K562 (cell line): ENCODE data around the gene TMOD2. TPM values are rescaled to one million over a fixed set of nuclear protein-coding genes. Genes with fewer than 3 reads are reported as not detected.

Experiments
- ARID1B ChIP-seq: fragments of 450-650 bp; IDR thresholded peaks from 2 replicates; pipeline ENCODE4 v1.6.1; 2016; ENCODE audit warnings: antibody characterized with exemption, mild to moderate bottlenecking, inconsistent platforms
- ATF7 ChIP-seq: fragments of 450-650 bp; IDR thresholded peaks from 2 replicates; pipeline ENCODE4 v1.7.1; 2014; ENCODE audit warnings: mild to moderate bottlenecking, moderate library complexity
- CEBPB ChIP-seq: fragments of 450-650 bp; IDR thresholded peaks from 2 replicates; pipeline ENCODE4 v1.6.1; 2016; ENCODE audit warnings: missing genetic modification characterization, missing compliant biosample characterization
- ESRRA ChIP-seq: fragments of 450-650 bp; IDR thresholded peaks from 2 replicates; pipeline ENCODE4 v1.6.1; 2014; ENCODE audit warnings: low read depth, mild to moderate bottlenecking, moderate library complexity, borderline replicate concordance
- ETV5 ChIP-seq: sonication (generic); formaldehyde crosslinking; IDR thresholded peaks from 2 replicates; pipeline ENCODE4 v1.4.0; 2020; ENCODE audit warnings: low read depth, mild to moderate bottlenecking, missing genetic modification reagents
- FIP1L1 ChIP-seq: fragments of 200-400 bp; formaldehyde crosslinking; IDR thresholded peaks from 2 replicates; pipeline ENCODE4 v1.6.1; 2018; ENCODE audit warnings: mild to moderate bottlenecking, low read depth, low read length; ENCODE audit not compliant: poor library complexity, severe bottlenecking
- GATAD2A ChIP-seq: fragments of 450-650 bp; IDR thresholded peaks from 2 replicates; pipeline ENCODE4 v1.6.1; 2017
- GTF2A2 ChIP-seq: IDR thresholded peaks from 2 replicates; pipeline ENCODE4 v1.6.1; 2016; ENCODE audit warnings: mild to moderate bottlenecking, missing genetic modification characterization, missing compliant biosample characterization
- KAT2B ChIP-seq: IDR thresholded peaks from one replicate; pipeline ENCODE4 v1.6.1; 2012; ENCODE audit warnings: low read depth, mild to moderate bottlenecking, control low read depth, inconsistent platforms, low read length, moderate library complexity
- KLF10 ChIP-seq: fragments of 250-450 bp; sonication (Bioruptor Pico); IDR thresholded peaks from 2 replicates; pipeline ENCODE4 v1.6.1; 2021; ENCODE audit warnings: matching md5 sums
- LEF1 ChIP-seq: fragments of 450-650 bp; IDR thresholded peaks from 2 replicates; pipeline ENCODE4 v1.6.1; 2016; ENCODE audit warnings: mild to moderate bottlenecking
- MYNN ChIP-seq, 2 experiments: sonication (generic); formaldehyde crosslinking in 1 of 2; IDR thresholded peaks; 2 replicates each; pipeline versions ENCODE4 v1.5.0 to v1.6.1; 2016 to 2020; ENCODE audit warnings: antibody characterized with exemption in 1 of 2, missing genetic modification reagents in 1 of 2
- NFIX ChIP-seq: fragments of 250-450 bp; sonication (Bioruptor Pico); IDR thresholded peaks from 2 replicates; pipeline ENCODE4 v1.4.0; 2020; ENCODE audit warnings: low read depth, mild to moderate bottlenecking, moderate library complexity
- POLR3G ChIP-seq: IDR thresholded peaks from 2 replicates; pipeline ENCODE4 v1.6.1; 2011; ENCODE audit not compliant: insufficient read length, insufficient replicate concordance; ENCODE audit errors: extremely low read depth
- RAD21 ChIP-seq, 2 experiments: fragments of 250-450 bp in 1 of 2; fragments of 450-650 bp in 1 of 2; sonication (Bioruptor Pico) in 1 of 2; formaldehyde crosslinking in 1 of 2; IDR thresholded peaks in 1 of 2; conservative IDR thresholded peaks in 1 of 2; 2 replicates each; pipeline versions ENCODE4 v1.4.0 to v1.8.0; 2020 to 2022; ENCODE audit warnings: mild to moderate bottlenecking in 2 of 2, moderate library complexity in 1 of 2
- RBM22 ChIP-seq: fragments of 200-400 bp; formaldehyde crosslinking; IDR thresholded peaks from 2 replicates; pipeline ENCODE4 v1.6.1; 2018; ENCODE audit warnings: low read length, low read depth; ENCODE audit not compliant: poor library complexity, severe bottlenecking
- RFX1 ChIP-seq: fragments of 450-650 bp; IDR thresholded peaks from 2 replicates; pipeline ENCODE4 v1.6.1; 2016; ENCODE audit warnings: mild to moderate bottlenecking, moderate library complexity
- RFX7 ChIP-seq: fragments of 250-450 bp; sonication (Bioruptor Pico); IDR thresholded peaks from 2 replicates; pipeline ENCODE4 v1.5.1; 2021; ENCODE audit warnings: mild to moderate bottlenecking
- RUNX1 ChIP-seq: sonication (generic); IDR thresholded peaks from 2 replicates; pipeline ENCODE4 v1.6.1; 2016; ENCODE audit warnings: antibody characterized with exemption, low read depth
- TCF7L2 ChIP-seq: fragments of 150-350 bp; IDR thresholded peaks from 2 replicates; pipeline ENCODE4 v1.6.1; 2016; ENCODE audit warnings: low read depth, mild to moderate bottlenecking, low read length, moderate library complexity
- ZNF274 ChIP-seq: IDR thresholded peaks from 2 replicates; pipeline ENCODE4 v1.6.1; 2011; ENCODE audit warnings: low read depth, mild to moderate bottlenecking, low read length, moderate library complexity, borderline replicate concordance
- ZNF707 ChIP-seq: fragments of 250-450 bp; sonication (Bioruptor Pico); conservative IDR thresholded peaks from 2 replicates; pipeline ENCODE4 v1.8.0; 2022; ENCODE audit warnings: inconsistent platforms, mild to moderate bottlenecking, moderate library complexity
- polyA plus RNA-seq, 8 experiments: library from polyadenylated mRNA; depleted of rRNA in 4 of 8; stranded (reverse) in 5 of 8; unstranded in 3 of 8; fragments of >200 nt; fragmentation: Nextera tagmentation in 2 of 8; fragmentation: Illumina TruSeq in 1 of 8; extraction: Ambion mirVana in 2 of 8; extraction: Trizol in 1 of 8; gene quantifications; 2 replicates each; pipeline versions ENCODE4 v1.2.1 to v1.2.3, GENCODE V29; 2011 to 2014; ENCODE audit warnings: inconsistent platforms in 1 of 8, missing spikeins in 1 of 8
- total RNA-seq, 7 experiments: library from RNA; depleted of rRNA in 6 of 7; stranded (reverse); fragments of >200 nt in 6 of 7; fragmentation: Illumina TruSeq in 2 of 7; extraction: Trizol in 2 of 7; gene quantifications; 2 replicates each; pipeline versions ENCODE4 v1.2.1 to v1.2.3, GENCODE V29; 2011 to 2021; ENCODE audit warnings: low replicate concordance in 1 of 7
- TF ChIP-seq, protein P1 (sequence below), 2 experiments: fragments of 450-650 bp; IDR thresholded peaks; 2 replicates each; pipeline ENCODE4 v1.6.1; 2016; ENCODE audit warnings: mild to moderate bottlenecking in 2 of 2, borderline replicate concordance in 1 of 2, low read depth in 1 of 2, moderate library complexity in 1 of 2

Gene TMOD2
- total and polyA plus RNA-seq, 9 of the 15 experiments (the other 6 are each of a cell fraction or from before 2014, with no cell fraction given): 0.49 to 3.8 (median 3.0) TPM

DNA sequence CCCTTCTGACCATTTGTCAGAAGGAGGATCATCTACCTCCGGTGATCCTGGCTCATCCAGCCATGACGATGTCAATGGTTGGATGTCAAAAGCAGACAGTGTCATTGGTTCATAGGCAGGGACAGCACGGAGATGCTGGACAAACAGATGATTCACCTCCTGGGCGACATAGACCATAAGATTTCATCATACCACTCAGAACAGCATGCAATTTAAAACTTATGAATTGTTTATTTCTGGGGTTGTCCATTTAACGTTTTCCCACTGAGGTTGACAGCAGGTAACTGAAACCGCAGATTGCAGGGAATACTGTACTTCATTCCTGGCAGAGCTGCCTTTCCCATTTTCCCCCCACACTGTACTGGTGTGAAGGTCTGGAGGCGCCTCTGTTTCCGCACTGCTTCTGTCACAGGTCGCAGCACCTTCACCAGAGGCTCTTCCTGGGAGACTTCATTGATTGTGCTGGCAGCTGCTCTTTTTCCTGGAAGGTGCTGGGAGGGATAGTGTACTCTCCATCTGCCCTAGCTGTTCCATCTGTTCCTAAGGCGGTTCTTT is 45.5 kb downstream of the TMOD2 start (continued):
- TF ChIP-seq MYNN (IDR thresholded peaks at IDR 0.05) (no peak), MYNN (CRISPR knock-in tag; IDR thresholded peaks at IDR 0.05) (no peak), RFX1 (no peak), CEBPB (tag) (peak; percentile 80), RAD21 (CRISPR knock-in tag; conservative IDR thresholded peaks at IDR 0.05 in 1 of 2, IDR thresholded peaks at IDR 0.05 in 1 of 2) (no peak), RBM22 (no peak), ETV5 (CRISPR knock-in tag) (no peak), POLR3G (no peak), ARID1B (peak; percentile 28; the same call in 1 of the 2 replicates), ATF7 (peak; percentile 64; the same call in 1 of the 2 replicates), GATAD2A (no peak), ZNF707 (CRISPR knock-in tag) (no peak), KAT2B (no peak), ZNF274 (no peak), TCF7L2 (no peak), LEF1 (no peak), RUNX1 (no peak), ESRRA (no peak), NFIX (CRISPR knock-in tag) (no peak), KLF10 (CRISPR knock-in tag) (no peak), FIP1L1 (no peak), RFX7 (no peak), GTF2A2 (tag) (no peak)
- TF ChIP-seq, protein P1, sequence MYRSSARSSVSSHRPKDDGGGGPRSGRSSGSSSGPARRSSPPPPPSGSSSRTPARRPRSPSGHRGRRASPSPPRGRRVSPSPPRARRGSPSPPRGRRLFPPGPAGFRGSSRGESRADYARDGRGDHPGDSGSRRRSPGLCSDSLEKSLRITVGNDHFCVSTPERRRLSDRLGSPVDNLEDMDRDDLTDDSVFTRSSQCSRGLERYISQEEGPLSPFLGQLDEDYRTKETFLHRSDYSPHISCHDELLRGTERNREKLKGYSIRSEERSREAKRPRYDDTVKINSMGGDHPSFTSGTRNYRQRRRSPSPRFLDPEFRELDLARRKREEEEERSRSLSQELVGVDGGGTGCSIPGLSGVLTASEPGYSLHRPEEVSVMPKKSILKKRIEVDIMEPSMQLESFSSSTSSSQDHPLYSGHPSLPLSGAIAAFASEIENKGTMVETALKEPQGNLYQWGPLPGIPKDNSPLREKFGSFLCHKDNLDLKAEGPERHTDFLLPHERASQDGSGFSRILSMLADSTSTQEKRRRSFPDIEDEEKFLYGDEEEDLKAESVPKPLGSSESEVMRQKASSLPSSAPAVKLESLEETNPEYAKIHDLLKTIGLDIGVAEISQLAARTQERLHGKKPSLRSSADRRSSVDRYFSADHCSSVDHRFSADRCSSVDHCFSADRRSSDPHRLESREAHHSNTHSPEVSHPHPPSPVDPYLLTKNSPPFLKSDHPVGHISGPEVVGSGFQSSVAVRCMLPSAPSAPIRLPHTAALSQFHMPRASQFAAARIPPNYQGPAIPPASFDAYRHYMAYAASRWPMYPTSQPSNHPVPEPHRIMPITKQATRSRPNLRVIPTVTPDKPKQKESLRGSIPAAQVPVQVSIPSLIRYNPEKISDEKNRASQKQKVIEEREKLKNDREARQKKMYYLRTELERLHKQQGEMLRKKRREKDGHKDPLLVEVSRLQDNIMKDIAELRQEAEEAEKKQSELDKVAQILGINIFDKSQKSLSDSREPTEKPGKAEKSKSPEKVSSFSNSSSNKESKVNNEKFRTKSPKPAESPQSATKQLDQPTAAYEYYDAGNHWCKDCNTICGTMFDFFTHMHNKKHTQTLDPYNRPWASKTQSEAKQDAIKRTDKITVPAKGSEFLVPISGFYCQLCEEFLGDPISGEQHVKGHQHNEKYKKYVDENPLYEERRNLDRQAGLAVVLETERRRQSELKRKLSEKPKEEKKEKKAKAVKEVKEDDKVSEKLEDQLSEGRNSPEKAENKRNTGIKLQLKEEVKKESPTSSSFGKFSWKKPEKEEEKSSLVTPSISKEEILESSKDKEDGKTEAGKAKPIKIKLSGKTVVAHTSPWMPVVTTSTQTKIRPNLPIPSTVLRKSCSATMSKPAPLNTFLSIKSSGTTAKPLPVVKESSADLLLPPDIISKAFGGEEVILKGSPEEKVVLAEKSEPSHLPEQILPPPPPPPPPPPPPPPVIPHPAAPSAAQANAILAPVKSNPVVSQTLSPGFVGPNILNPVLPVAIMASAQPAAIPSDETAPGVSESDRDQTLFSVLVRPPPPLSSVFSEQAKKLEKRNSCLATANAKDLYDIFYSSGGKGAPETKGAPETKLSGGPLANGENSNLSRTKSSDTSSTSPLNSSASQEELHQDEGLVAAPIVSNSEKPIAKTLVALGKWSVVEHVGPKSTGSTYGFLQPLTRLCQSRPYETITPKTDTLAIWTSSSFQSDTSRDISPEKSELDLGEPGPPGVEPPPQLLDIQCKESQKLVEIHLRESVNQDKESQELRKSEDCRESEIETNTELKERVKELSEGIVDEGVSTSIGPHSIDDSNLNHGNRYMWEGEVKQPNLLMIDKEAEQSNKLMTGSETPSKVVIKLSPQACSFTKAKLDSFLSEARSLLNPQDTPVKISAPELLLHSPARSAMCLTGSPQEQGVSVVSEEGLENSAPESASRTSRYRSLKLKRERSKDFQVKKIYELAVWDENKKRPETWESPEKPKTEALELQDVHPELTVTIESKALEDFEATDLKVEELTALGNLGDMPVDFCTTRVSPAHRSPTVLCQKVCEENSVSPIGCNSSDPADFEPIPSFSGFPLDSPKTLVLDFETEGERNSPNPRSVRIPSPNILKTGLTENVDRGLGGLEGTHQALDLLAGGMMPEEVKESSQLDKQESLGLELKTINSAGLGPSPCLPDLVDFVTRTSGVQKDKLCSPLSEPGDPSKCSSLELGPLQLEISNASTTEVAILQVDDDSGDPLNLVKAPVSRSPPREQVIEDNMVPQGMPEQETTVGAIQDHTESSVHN (IDR thresholded peaks at IDR 0.05; ENCODE audit: borderline replicate concordance in 1 of 2, low read depth in 1 of 2): peak in 1 of 2 experiments; percentile 55; a peak in 1 of 4 replicates
